Neural crest cell (in vitro differentiated cells): ENCODE measurements around the gene CSKMT. TPM values are rescaled to one million over a fixed set of nuclear protein-coding genes. Genes with fewer than 3 reads are reported as not detected.
A peak's percentile ranks its signal among the peaks of the same experiment; 100 is the strongest.

Source experiments
- DNase-seq: peaks from one replicate; pipeline ENCODE4 v3.0.0; 2021; ENCODE audit warnings: low read depth, mixed read lengths, low spot score
- H3K27ac Mint-ChIP-seq: one replicate; pipeline ENCODE4 v1.8.0; 2021; ENCODE audit warnings: mild to moderate bottlenecking, mixed read lengths; ENCODE audit not compliant: unreplicated experiment
- H3K27me3 Mint-ChIP-seq: 2 replicates; pipeline ENCODE4 v1.8.0; 2021; ENCODE audit warnings: low read depth, mild to moderate bottlenecking, mixed read lengths
- H3K36me3 Mint-ChIP-seq: 2 replicates; pipeline ENCODE4 v1.8.0; 2021; ENCODE audit warnings: low read depth, mild to moderate bottlenecking, mixed read lengths
- H3K4me1 Mint-ChIP-seq: 2 replicates; pipeline ENCODE4 v1.8.0; 2021; ENCODE audit warnings: mixed read lengths
- H3K4me3 Mint-ChIP-seq: one replicate; pipeline ENCODE4 v1.8.0; 2021; ENCODE audit warnings: mild to moderate bottlenecking, mixed read lengths
- H3K9me3 Mint-ChIP-seq: 2 replicates; pipeline ENCODE4 v1.8.0; 2021; ENCODE audit warnings: mixed read lengths
- CTCF ChIP-seq: fragments of 200-600 bp; sonication (generic); conservative IDR thresholded peaks from 2 replicates; pipeline ENCODE4 v1.5.0; 2021; ENCODE audit warnings: antibody characterized with exemption, mild to moderate bottlenecking
- total RNA-seq: library from RNA; stranded (reverse); gene quantifications from 2 replicates; pipeline ENCODE4 v1.2.1, GENCODE V29; 2021

CSKMT gene
- total RNA-seq, 1 donor from 2014 or later = 57.0 TPM

- peak overlapping the region; percentile 88 for H3K4me3 Mint-ChIP-seq
These were observed 42.5 kb upstream of the CSKMT start for GRCh38 chr11:62622476-62623089.

GRCh38 chr11:62627713-62628112, 37.4 kb upstream of the CSKMT start:
- H3K36me3 Mint-ChIP-seq = peaks cover 30% of the 10 kb centered on the region
- no peak for DNase-seq
- H3K27me3 Mint-ChIP-seq = no peaks in the 10 kb centered on the region
- TF ChIP-seq CTCF = no peak
- no peaks in the 10 kb centered on the region for H3K9me3 Mint-ChIP-seq
- H3K27ac Mint-ChIP-seq = no peak overlapping the region
- H3K4me1 Mint-ChIP-seq = no peaks in the 10 kb centered on the region
- H3K4me3 Mint-ChIP-seq = no peak overlapping the region

More at GRCh38 chr11:62622476-62623089, 42.5 kb upstream of the CSKMT start:
- H3K36me3 Mint-ChIP-seq = peaks cover 24% of the 10 kb centered on the region
- TF ChIP-seq CTCF = no peak
- H3K9me3 Mint-ChIP-seq = no peaks in the 10 kb centered on the region
- H3K27me3 Mint-ChIP-seq = peaks cover 2% of the 10 kb centered on the region
- H3K4me1 Mint-ChIP-seq = peaks cover 26% of the 10 kb centered on the region
- no peak for DNase-seq
- H3K27ac Mint-ChIP-seq = peak overlapping the region; percentile 98

DNA sequence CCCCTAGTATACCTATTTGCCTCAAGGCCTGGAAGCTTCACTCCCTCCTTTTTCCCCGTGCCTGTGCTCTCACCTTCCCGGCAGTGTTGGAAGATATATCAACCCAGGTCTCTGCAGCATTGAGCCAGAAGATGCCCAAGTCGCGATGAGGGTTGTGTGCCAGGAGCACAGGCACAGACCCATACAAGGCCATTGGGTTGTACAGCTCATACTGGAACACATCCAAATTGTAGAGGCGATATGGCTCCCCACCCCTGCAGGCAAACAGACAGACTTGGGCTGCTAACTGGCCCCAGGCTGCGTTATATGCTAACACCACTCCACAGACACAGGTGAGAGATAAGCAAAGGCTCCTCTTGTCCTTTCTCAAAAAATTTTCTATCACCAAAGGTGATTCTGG, 32.6 kb upstream of the CSKMT start:
- no peak for TF ChIP-seq CTCF
- Mint-ChIP-seq H3K4me1 (no peaks in the 10 kb centered on the region), H3K4me3 (no peak overlapping the region), H3K27ac (peak overlapping the region; percentile 13), H3K36me3 (peaks cover 27% of the 10 kb centered on the region), H3K27me3 (no peaks in the 10 kb centered on the region), H3K9me3 (no peaks in the 10 kb centered on the region)
- DNase-seq = no peak

- peaks cover 3% of the 10 kb centered on the region for H3K27me3 Mint-ChIP-seq
- no peak overlapping the region for H3K27ac Mint-ChIP-seq
- DNase-seq = no peak
- peak overlapping the region; percentile 49 for H3K4me3 Mint-ChIP-seq
- peaks cover 8% of the 10 kb centered on the region for H3K36me3 Mint-ChIP-seq
- peaks cover 28% of the 10 kb centered on the region for H3K4me1 Mint-ChIP-seq
- no peaks in the 10 kb centered on the region for H3K9me3 Mint-ChIP-seq
- TF ChIP-seq CTCF = no peak
These were observed 20.9 kb upstream of the CSKMT start for GRCh38 chr11:62644220-62644619.

DNA sequence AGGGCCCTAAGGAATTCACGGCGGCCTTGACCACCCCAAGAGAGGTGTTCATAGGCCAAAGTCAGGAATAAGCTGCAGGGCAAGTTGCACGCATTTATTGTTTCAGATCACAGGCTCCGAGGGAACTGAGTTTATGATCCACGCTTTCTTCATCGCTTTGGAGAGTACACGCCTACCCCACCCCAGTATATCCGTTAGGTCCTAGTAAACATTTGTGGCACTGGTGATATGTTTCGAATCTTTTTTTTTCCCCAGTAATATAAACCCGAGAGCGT, 19.5 kb upstream of the CSKMT start:
- H3K9me3 Mint-ChIP-seq = no peaks in the 10 kb centered on the region
- H3K4me3 Mint-ChIP-seq = peak overlapping the region; percentile 99
- H3K36me3 Mint-ChIP-seq = peaks cover 2% of the 10 kb centered on the region
- TF ChIP-seq CTCF = no peak
- peaks cover 3% of the 10 kb centered on the region for H3K27me3 Mint-ChIP-seq
- H3K4me1 Mint-ChIP-seq = peaks cover 22% of the 10 kb centered on the region
- no peak for DNase-seq
- H3K27ac Mint-ChIP-seq = peak overlapping the region; percentile 99
